Measurements from ENCODE around the gene ITPR1.

ITPR1 gene

DNA sequence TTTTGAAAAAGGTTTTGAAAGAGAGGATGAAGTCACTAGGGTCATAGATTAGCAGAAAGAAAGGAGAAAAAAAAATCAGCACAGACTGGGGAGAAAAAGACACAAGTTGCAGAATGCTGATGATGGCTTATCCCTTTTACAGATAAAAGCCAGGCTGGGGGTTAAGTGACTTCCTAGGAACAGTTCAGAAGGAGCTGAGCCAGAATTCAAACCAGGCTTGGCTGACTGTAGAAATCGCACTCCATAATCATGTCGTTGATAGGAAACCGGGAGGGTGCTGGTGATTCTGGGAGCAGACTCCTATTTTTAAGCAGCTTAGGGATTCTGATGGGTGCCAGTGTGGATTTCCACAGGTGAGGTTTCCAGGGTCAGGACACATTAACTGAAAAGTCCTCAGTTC, 326.6 kb downstream of the ITPR1 start:
- H3K36me3 ChIP-seq (replicated peaks), result no peaks in the 10 kb centered on the region
- DNase-seq (ENCODE audit: low spot score in 2 of 2), result no peak
- no peaks in the 10 kb centered on the region for H3K4me1 ChIP-seq
- H3K9me3 ChIP-seq, result no peaks in the 10 kb centered on the region
- in situ Hi-C loops (cut with MboI; ENCODE audit: low sequenced_read_pairs), result no loop called here
- H3K4me3 ChIP-seq, result no peak overlapping the region
- no peaks in the 10 kb centered on the region for H3K27me3 ChIP-seq (ENCODE audit: low read depth)

- in situ Hi-C loops (cut with MboI; ENCODE audit: low sequenced_read_pairs), result no loop called here
- Histone ChIP-seq H3K4me3 (no peak overlapping the region), H3K36me3 (replicated peaks) (no peaks in the 10 kb centered on the region), H3K27me3 (ENCODE audit: low read depth) (no peaks in the 10 kb centered on the region), H3K4me1 (no peaks in the 10 kb centered on the region), H3K9me3 (no peaks in the 10 kb centered on the region)
- no peak for DNase-seq (ENCODE audit: low spot score in 2 of 2)
These were observed 327.4 kb downstream of the ITPR1 start for GRCh38 chr3:4820296-4821121.

GRCh38 chr3:4821338-4821737, 328.2 kb downstream of the ITPR1 start:
- H3K9me3 ChIP-seq, result no peaks in the 10 kb centered on the region
- H3K27me3 ChIP-seq (ENCODE audit: low read depth), result no peaks in the 10 kb centered on the region
- DNase-seq (ENCODE audit: low spot score in 2 of 2), result no peak
- in situ Hi-C loops (cut with MboI; ENCODE audit: low sequenced_read_pairs), result no loop called here
- no peaks in the 10 kb centered on the region for H3K4me1 ChIP-seq
- no peak overlapping the region for H3K4me3 ChIP-seq
- H3K36me3 ChIP-seq (replicated peaks), result no peaks in the 10 kb centered on the region

DNA sequence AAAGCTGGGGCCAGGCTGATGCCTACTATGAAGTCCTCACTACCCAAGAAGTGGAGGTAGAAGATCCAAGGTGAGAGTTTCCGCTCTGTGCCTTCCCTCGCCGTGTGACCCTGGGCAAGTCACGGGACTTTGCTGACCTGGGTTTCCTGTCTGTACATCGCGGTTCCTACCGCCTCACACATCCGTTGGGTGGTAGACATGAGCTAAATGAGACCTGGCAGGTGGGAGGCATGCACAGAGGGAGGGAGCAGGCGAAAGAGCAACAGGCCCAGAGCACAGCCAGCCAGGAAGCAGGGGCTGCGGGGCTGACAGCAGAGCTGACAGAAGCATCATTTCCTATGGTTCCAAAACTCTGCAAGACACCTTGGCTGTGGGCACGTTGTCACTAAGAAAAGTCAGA, 328.8 kb downstream of the ITPR1 start:
- Histone ChIP-seq H3K4me1 (no peaks in the 10 kb centered on the region), H3K27me3 (ENCODE audit: low read depth) (no peaks in the 10 kb centered on the region), H3K4me3 (no peak overlapping the region), H3K9me3 (no peaks in the 10 kb centered on the region), H3K36me3 (replicated peaks) (no peaks in the 10 kb centered on the region)
- in situ Hi-C loops (cut with MboI; ENCODE audit: low sequenced_read_pairs), result no loop called here
- DNase-seq (ENCODE audit: low spot score in 2 of 2), result no peak

- Histone ChIP-seq H3K4me1 (no peaks in the 10 kb centered on the region), H3K4me3 (no peak overlapping the region), H3K27me3 (ENCODE audit: low read depth) (no peaks in the 10 kb centered on the region), H3K36me3 (replicated peaks) (no peaks in the 10 kb centered on the region), H3K9me3 (no peaks in the 10 kb centered on the region)
- DNase-seq (ENCODE audit: low spot score in 2 of 2), result no peak
- in situ Hi-C loops (cut with MboI; ENCODE audit: low sequenced_read_pairs), result no loop called here
These were observed 329.4 kb downstream of the ITPR1 start for GRCh38 chr3:4822568-4822967.

- Histone ChIP-seq H3K27me3 (ENCODE audit: low read depth) (no peaks in the 10 kb centered on the region), H3K36me3 (replicated peaks) (no peaks in the 10 kb centered on the region), H3K4me1 (no peaks in the 10 kb centered on the region), H3K4me3 (no peak overlapping the region), H3K9me3 (no peaks in the 10 kb centered on the region)
- no peak for DNase-seq (ENCODE audit: low spot score in 2 of 2)
- in situ Hi-C loops (cut with MboI; ENCODE audit: low sequenced_read_pairs), result no loop called here
These were observed 330.2 kb downstream of the ITPR1 start for GRCh38 chr3:4823385-4823784.

DNA sequence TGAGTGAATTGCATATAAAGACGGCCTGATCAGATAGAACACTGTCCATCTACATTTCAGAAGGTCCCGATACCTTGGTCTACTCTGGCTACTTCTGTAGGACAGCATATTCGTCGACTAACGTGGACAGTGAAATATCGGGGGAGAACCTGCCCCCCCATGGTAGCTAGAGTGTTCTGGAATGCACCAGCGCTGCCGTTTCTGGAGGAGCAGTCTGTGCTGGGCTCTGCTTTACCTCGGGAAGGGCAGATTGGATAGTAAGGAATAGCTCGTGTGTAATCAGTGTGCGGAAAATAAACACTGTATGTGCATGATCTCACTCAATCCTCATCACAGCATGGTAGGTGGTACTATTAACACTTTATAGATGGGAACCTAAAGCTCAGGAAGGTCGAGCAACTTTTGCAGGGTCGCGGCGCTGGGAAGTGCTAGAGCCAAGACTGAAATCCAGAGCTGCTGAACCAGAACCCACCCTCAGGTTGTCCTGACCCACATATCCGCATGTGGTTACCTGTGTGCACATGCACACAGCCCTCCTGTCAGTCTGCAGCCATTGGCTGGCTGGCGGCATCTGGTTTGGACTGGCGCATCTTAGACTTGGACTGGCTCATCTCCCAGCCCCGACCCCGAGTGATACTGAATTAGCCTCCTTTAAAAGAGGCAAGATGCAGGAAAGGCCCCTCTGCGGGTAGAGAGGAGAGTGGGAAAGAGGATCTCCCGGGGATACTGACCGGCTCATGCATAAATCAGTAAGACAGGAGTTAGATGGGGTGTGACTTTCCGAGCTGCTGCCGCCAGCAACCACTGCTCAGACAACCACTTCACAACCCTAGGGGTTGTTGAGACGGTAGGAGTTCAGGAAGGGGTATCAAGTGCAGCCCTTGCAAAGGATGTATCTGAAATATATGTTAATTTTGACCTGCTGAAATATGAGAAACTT, 331.1 kb downstream of the ITPR1 start:
- in situ Hi-C loops (cut with MboI; ENCODE audit: low sequenced_read_pairs), result no loop called here
- no peaks in the 10 kb centered on the region for H3K9me3 ChIP-seq
- no peaks in the 10 kb centered on the region for H3K4me1 ChIP-seq
- no peaks in the 10 kb centered on the region for H3K27me3 ChIP-seq (ENCODE audit: low read depth)
- no peaks in the 10 kb centered on the region for H3K36me3 ChIP-seq (replicated peaks)
- DNase-seq (ENCODE audit: low spot score in 2 of 2), result no peak
- no peak overlapping the region for H3K4me3 ChIP-seq

DNA sequence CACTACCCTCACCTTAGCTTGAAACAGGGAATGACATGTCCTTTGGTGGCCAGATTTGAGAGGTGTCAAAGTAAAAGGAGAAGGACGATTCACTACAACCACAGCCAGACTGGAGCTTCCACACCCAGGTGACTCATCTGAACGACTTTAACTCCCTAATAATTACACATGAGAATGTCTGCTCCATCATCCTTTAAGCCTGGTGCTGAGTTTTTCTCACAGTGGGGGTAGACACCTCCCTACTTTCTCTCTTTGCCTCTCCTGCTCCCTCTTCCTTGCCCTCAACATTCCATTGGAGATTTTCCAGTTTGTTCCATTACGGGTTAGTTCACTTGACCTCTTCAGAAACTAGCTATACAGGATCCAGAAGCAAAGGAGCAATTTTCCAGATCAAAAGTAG, 331.8 kb downstream of the ITPR1 start:
- no peak overlapping the region for H3K4me3 ChIP-seq
- no peaks in the 10 kb centered on the region for H3K27me3 ChIP-seq (ENCODE audit: low read depth)
- H3K4me1 ChIP-seq, result no peaks in the 10 kb centered on the region
- H3K36me3 ChIP-seq (replicated peaks), result no peaks in the 10 kb centered on the region
- in situ Hi-C loops (cut with MboI; ENCODE audit: low sequenced_read_pairs), result no loop called here
- no peaks in the 10 kb centered on the region for H3K9me3 ChIP-seq
- DNase-seq (ENCODE audit: low spot score in 2 of 2), result no peak

- H3K4me3 ChIP-seq, result no peak overlapping the region
- H3K4me1 ChIP-seq, result no peaks in the 10 kb centered on the region
- H3K9me3 ChIP-seq, result no peaks in the 10 kb centered on the region
- in situ Hi-C loops (cut with MboI; ENCODE audit: low sequenced_read_pairs), result no loop called here
- no peak for DNase-seq (ENCODE audit: low spot score in 2 of 2)
- no peaks in the 10 kb centered on the region for H3K36me3 ChIP-seq (replicated peaks)
- H3K27me3 ChIP-seq (ENCODE audit: low read depth), result no peaks in the 10 kb centered on the region
These were observed 332.5 kb downstream of the ITPR1 start for GRCh38 chr3:4825436-4826236.

DNA sequence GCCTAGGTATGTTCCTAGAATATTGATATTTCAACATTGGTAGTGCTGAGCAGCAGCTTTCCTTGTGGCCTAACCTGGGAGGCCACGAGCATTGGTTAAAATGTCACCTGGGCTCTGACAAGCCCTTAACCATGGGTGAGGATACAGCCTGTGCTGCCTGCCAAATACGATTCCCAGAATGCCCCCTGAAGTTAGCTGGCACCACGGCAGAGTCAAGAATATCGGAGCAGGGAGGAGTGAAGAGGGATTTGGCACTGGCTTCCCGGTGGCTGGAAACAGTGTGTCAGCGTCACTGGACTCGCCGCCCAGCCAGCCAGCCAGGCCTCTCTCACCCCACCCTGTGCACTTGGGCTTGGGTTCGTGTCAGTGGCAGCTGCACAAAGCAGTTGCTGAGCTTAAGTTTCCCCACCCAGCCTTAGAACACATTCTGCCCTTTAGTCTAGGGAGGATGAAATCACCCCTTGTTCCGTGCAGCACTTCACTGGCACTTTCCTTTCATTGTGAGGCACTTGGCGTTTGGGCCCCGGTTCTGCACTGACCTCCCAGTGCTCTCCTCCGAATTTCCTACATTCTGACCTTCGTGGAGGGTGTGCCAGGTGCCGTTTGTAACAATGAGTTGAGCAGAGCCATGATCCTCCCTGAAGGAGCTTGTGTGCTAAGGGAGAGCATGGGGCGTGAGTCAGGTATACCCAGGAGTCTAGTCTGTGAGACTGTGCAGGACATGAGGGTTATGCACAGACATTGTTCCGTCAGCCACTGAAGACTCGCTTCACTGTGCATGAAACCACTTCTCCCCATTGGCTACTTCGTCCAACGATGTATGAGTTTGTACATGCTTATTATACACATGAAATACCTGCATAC, 333.3 kb downstream of the ITPR1 start:
- Histone ChIP-seq H3K9me3 (no peaks in the 10 kb centered on the region), H3K4me3 (no peak overlapping the region), H3K36me3 (replicated peaks) (no peaks in the 10 kb centered on the region), H3K27me3 (ENCODE audit: low read depth) (no peaks in the 10 kb centered on the region), H3K4me1 (no peaks in the 10 kb centered on the region)
- no peak for DNase-seq (ENCODE audit: low spot score in 2 of 2)
- in situ Hi-C loops (cut with MboI; ENCODE audit: low sequenced_read_pairs), result no loop called here

- Histone ChIP-seq H3K4me1 (no peaks in the 10 kb centered on the region), H3K4me3 (no peak overlapping the region), H3K9me3 (no peaks in the 10 kb centered on the region), H3K36me3 (replicated peaks) (no peaks in the 10 kb centered on the region), H3K27me3 (ENCODE audit: low read depth) (no peaks in the 10 kb centered on the region)
- in situ Hi-C loops (cut with MboI; ENCODE audit: low sequenced_read_pairs), result no loop called here
- no peak for DNase-seq (ENCODE audit: low spot score in 2 of 2)
These were observed 334.6 kb downstream of the ITPR1 start for GRCh38 chr3:4827767-4828166.

- in situ Hi-C loops (cut with MboI; ENCODE audit: low sequenced_read_pairs), result no loop called here
- H3K4me3 ChIP-seq, result no peak overlapping the region
- no peaks in the 10 kb centered on the region for H3K36me3 ChIP-seq (replicated peaks)
- no peak for DNase-seq (ENCODE audit: low spot score in 2 of 2)
- H3K27me3 ChIP-seq (ENCODE audit: low read depth), result no peaks in the 10 kb centered on the region
- no peaks in the 10 kb centered on the region for H3K4me1 ChIP-seq
- no peaks in the 10 kb centered on the region for H3K9me3 ChIP-seq
These were observed 335.3 kb downstream of the ITPR1 start for GRCh38 chr3:4828279-4829030.
